Suprapubic skin (tissue), 4 donors: Measurements from ENCODE around the gene RIPOR3. TPM values are rescaled to one million over a fixed set of nuclear protein-coding genes. Genes with fewer than 3 reads are reported as not detected.

Experiments
- DNase-seq, 2 donors: peaks; one replicate each; pipeline ENCODE4 v3.0.0-alpha.2; 2019; ENCODE audit warnings: low spot score in 2 of 2
- H3K27ac ChIP-seq: fragments of 200-600 bp; sonication (generic); one replicate; pipeline ENCODE4 v1.5.1; 2019
- H3K27me3 ChIP-seq: fragments of 200-600 bp; sonication (generic); one replicate; pipeline ENCODE4 v1.5.1; 2019
- H3K36me3 ChIP-seq: fragments of 200-600 bp; sonication (generic); one replicate; pipeline ENCODE4 v1.5.1; 2019
- H3K4me1 ChIP-seq: fragments of 200-600 bp; sonication (generic); one replicate; pipeline ENCODE4 v1.5.1; 2019
- H3K4me3 ChIP-seq: fragments of 200-600 bp; sonication (generic); one replicate; pipeline ENCODE4 v1.5.1; 2019; ENCODE audit warnings: mild to moderate bottlenecking
- H3K9me3 ChIP-seq: fragments of 200-600 bp; sonication (generic); one replicate; pipeline ENCODE4 v1.5.1; 2019
- CTCF ChIP-seq, 2 donors: fragments of 200-600 bp in 1 of 2; fragments of 450-650 bp in 1 of 2; sonication (generic) in 1 of 2; IDR thresholded peaks; one replicate each; pipeline ENCODE4 v1.5.1; 2016 to 2019; ENCODE audit warnings: antibody characterized with exemption in 2 of 2, mild to moderate bottlenecking in 1 of 2, moderate library complexity in 1 of 2
- EP300 ChIP-seq: sonication (generic); formaldehyde crosslinking; IDR thresholded peaks from one replicate; pipeline ENCODE4 v1.6.1; 2017; ENCODE audit warnings: antibody characterized with exemption
- POLR2A ChIP-seq, 2 donors: fragments of 450-650 bp; IDR thresholded peaks; one replicate each; pipeline ENCODE4 v1.6.1; 2017; ENCODE audit warnings: antibody characterized with exemption in 2 of 2, mild to moderate bottlenecking in 2 of 2, moderate library complexity in 2 of 2
- POLR2AphosphoS5 ChIP-seq, 3 donors: sonication (generic); formaldehyde crosslinking; IDR thresholded peaks; one replicate each; pipeline ENCODE4 v1.6.1; 2017; ENCODE audit warnings: antibody characterized with exemption in 3 of 3
- WGBS: methylation state at CpG from one replicate; pipeline ENCODE4 v1.1.5; 2018; 5-methylcytosine and 5-hydroxymethylcytosine counted together
- total RNA-seq, 4 donors: library from RNA; depleted of rRNA; stranded (reverse); fragments of >200 nt; gene quantifications; one replicate each; pipeline ENCODE4 v1.1.0, GENCODE V29; 2016

RIPOR3 gene
- total RNA-seq, 4 donors from 2014 or later: 3.3 to 10.1 (median 5.3) TPM

GRCh38 chr20:50590348-50590664 is 101.0 kb downstream of the RIPOR3 start:
- no peak for DNase-seq
- H3K36me3 ChIP-seq: peaks cover 32% of the 10 kb centered on the region
- TF ChIP-seq POLR2AphosphoS5 (IDR thresholded peaks at IDR 0.05): no peak
- no peak for TF ChIP-seq POLR2A (IDR thresholded peaks at IDR 0.05)
- TF ChIP-seq EP300: no peak
- no peak for TF ChIP-seq CTCF (IDR thresholded peaks at IDR 0.05)
- no peak overlapping the region for H3K4me3 ChIP-seq
- WGBS: 79% methylated on average over 8 of the region's 11 CpGs
- no peaks in the 10 kb centered on the region for H3K27me3 ChIP-seq
- peaks cover 17% of the 10 kb centered on the region for H3K4me1 ChIP-seq
- no peak overlapping the region for H3K27ac ChIP-seq
- no peaks in the 10 kb centered on the region for H3K9me3 ChIP-seq

- 91% methylated on average over 20 of the region's 20 CpGs for WGBS
- no peaks in the 10 kb centered on the region for H3K9me3 ChIP-seq
- DNase-seq: no peak
- peaks cover 17% of the 10 kb centered on the region for H3K4me1 ChIP-seq
- H3K36me3 ChIP-seq: peaks cover 34% of the 10 kb centered on the region
- TF ChIP-seq EP300 (no peak), POLR2AphosphoS5 (IDR thresholded peaks at IDR 0.05) (no peak), CTCF (IDR thresholded peaks at IDR 0.05) (no peak)
- H3K27ac ChIP-seq: no peak overlapping the region
- no peak overlapping the region for H3K4me3 ChIP-seq
- H3K27me3 ChIP-seq: no peaks in the 10 kb centered on the region
Observed at GRCh38 chr20:50589548-50590347, 101.6 kb downstream of the RIPOR3 start.

DNA sequence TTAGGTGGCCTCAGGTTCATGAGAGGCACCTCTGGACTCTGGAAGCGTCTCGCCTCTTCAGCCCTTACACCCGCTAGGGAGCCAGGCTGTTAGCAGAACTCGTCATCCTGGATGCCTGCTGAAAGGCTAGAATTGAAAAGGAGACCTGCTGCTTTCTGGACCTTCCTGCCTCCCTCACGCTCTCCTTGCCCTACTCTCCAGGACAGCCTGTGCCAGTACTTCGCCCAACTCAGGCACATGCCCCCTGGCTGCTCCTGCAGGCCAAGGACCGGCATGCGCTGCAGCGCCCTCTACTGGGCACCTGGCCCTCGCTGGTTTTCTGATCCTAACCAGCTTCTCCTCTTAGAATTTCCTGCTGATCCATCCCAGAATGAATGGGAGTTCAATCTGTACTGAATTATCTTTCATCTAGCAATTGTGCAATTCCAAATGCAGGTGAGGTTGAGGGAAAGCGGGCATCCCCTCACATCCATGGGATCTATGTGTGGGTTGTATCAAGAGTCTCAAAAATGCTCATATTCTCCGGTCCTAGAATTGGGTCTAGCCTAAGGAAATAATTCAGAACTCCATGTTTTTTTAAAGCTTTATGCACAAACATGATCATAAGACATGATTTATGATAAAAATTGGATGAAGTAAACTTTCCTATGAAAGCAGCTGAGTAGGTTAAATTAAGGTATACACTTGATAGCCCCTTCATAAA is 103.2 kb downstream of the RIPOR3 start:
- H3K27ac ChIP-seq: peak overlapping the region; percentile 76
- no peaks in the 10 kb centered on the region for H3K9me3 ChIP-seq
- H3K4me1 ChIP-seq: peaks cover 17% of the 10 kb centered on the region
- no peak overlapping the region for H3K4me3 ChIP-seq
- TF ChIP-seq CTCF (IDR thresholded peaks at IDR 0.05) (peak; percentile 79 to 95), POLR2A (IDR thresholded peaks at IDR 0.05) (no peak), EP300 (no peak)
- H3K27me3 ChIP-seq: no peaks in the 10 kb centered on the region
- WGBS: 43% methylated on average over 12 of the region's 12 CpGs
- DNase-seq: no peak
- peaks cover 45% of the 10 kb centered on the region for H3K36me3 ChIP-seq

- no peak for TF ChIP-seq POLR2AphosphoS5 (IDR thresholded peaks at IDR 0.05)
- TF ChIP-seq POLR2A (IDR thresholded peaks at IDR 0.05): no peak
- TF ChIP-seq CTCF (IDR thresholded peaks at IDR 0.05): no peak
- TF ChIP-seq EP300: no peak
- Histone ChIP-seq H3K4me3 (no peak overlapping the region), H3K9me3 (no peaks in the 10 kb centered on the region), H3K27me3 (no peaks in the 10 kb centered on the region), H3K4me1 (peaks cover 17% of the 10 kb centered on the region), H3K27ac (peak overlapping the region; percentile 76), H3K36me3 (peaks cover 53% of the 10 kb centered on the region)
- 37% methylated on average over 5 of the region's 19 CpGs for WGBS
- DNase-seq: peak in 1 of 2 donors; percentile 85
Observed at GRCh38 chr20:50587291-50587961, 103.9 kb downstream of the RIPOR3 start.
